Erythroblast (primary cell): ENCODE measurements around the gene NEU2.

Experiments
- GATA1 ChIP-seq: IDR thresholded peaks from 2 replicates; pipeline ENCODE4 v1.6.1; 2011; ENCODE audit warnings: low read depth, mild to moderate bottlenecking, control low read depth, low read length, moderate library complexity
- POLR2A ChIP-seq: IDR thresholded peaks from 2 replicates; pipeline ENCODE4 v1.6.1; 2011; ENCODE audit warnings: mild to moderate bottlenecking, low read length

DNA sequence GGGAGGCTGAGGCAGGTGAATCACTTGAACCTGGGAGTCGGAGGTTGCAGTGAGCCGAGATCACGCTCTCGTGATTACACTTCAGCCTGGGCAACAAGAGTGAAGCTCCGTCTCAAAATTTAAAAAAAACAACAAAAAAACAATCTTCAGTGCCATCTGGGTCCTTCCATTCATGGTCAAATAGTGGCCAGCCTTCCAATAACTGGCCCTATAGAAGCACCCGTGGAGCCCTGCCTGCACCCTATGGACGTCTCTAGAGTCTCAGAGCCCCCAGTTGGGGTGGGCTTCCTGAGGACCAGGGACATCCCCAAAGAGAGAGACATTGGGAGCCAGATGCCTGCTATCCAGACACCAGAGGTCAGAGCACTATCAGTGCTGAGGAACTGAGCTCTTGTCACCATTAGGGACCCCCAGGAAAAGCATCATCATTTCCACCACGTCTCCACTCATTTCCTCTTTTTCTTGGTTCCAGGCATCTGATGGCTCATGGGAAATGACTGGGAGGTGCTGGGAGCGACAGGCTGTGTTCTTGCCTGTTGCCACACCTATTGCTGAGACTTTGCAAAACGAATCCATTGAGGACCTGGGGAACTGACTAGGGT lies 9.4 kb downstream of the NEU2 start:
- TF ChIP-seq POLR2A (no peak), GATA1 (no peak)
